Fibroblast of peridontal ligament (primary cell): Measurements from ENCODE around the gene ANKRD34C.
A peak's percentile ranks its signal among the peaks of the same experiment; 100 is the strongest.

Source experiments
- DNase-seq: peaks from one replicate; pipeline ENCODE4 v3.0.0-alpha.2; 2010; ENCODE audit errors: extremely low read depth

Gene ANKRD34C

DNA sequence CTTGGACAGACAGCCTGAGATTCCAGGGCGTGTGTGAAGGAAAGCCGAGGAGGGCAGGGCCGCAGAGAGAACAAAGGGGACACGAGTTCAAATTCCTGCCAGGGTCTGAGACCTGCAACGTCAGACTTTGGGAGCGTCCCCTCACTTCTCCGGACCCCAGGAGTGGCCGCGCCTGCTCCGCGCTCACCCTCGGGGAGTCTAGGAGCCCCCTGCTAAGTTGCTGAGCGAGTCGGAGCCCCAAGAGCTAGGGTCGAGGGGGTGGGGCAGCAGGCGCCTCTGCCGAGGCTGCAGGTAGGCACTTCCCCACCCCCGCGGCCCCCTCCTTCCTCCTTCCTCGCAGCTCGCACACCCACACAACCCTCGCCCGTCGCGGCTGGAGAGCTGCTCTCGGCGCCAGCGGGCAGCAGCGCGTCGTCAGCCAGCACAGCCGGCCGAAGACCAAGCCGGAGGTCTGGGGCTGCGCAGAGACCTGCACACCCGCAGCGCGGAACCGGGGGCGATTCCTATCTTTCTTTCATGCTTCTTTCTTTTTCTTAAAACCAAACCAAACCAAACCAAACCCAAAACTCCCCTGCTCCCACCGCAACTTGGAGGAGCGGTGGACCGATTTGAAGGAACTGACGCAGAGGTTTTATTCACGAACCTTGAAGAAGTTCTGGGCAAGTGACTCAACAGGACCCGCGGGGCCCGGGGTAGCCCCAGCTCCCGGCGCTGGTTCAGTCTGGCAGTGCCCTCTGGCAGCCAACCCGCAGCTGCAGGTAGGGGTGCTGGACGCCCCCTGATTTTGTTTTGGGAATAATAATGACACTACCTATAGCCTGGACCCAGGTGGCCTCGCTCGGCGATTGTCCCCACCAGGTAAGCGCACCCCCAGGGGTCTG is at the start of gene ANKRD34C:
ANKRD34C (plus strand) TSS at position 352 of the 881 bp plus-strand sequence. CDS start 10,563 bp downstream, outside the sequence.
- DNase-seq = no peak

DNA sequence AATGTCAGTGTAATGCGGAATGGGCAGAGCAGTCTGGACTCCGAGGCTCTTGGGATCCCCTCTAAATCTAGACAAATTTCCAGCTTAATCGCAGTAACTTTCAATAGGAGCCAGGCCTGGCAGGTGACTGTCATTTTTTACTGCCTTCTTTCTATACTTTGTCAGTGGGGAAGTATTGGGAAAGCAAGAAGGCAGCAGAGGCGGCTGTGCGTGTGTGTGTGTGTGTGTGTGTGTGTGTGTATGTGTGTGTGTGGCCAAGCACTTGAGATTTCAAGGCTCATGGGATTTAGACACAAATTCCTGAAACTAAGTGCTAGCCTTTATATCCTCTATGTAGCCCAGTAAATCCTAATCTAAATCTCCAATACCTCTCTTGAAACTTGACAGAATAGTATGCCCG is 49.3 kb upstream of the ANKRD34C start:
- DNase-seq = no peak

DNA sequence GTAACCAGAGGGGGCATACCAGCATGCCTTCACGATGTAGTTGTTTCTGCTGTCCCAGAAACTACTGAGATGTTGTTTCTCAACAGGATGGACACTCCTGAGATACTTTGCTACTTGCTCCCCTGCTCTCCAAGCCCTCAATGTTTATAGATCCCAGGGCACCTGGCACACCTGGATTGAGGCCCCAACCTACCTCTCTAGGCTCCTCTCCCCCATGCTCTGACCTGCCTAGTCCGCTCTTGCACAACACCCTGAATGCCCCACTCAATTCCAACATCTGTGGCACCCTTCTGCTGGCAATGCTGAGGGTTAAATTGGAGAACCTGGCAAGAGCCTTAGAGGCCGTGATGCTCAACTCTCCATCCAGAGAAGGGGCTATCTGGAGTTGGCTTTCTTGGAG is 42.5 kb upstream of the ANKRD34C start:
- DNase-seq = no peak

DNA sequence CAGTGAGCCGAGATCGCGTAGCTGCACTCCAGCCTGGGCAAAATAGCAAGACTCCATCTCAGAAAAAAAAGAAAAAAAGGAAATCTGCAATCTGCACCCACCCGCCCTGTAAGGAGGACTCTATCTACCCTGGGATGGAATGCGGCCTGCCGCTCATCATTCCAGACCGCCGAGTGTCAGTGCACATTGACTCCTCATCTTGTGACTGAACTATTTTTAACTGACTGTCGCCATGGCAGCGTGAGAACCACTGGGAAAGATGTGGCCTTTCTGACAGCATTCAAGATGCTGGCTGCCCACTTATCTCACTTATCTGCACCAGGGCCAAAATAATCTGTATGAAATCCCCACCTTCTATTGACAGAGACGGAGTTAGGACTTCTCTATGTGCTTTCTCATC is 38.8 kb upstream of the ANKRD34C start:
- DNase-seq = no peak

DNA sequence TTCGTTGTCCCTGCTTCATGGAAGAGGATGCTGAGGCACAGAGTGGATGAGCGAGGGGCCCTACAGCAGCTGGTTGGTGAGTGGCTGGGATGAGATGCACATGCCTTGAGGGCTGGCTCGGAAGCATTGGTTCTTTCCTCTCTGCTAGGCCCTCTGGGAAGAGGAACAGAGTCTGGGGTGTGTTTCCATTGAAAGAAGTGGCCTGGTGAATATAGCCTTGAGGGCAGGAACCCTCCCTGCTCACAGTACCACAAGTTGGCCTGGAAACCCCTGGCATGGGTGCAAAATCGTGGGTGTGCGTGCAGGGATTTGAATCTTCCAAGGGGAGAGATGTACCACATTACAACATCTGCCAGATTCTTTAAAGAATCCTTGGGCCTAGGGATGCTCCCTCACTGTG is 37.6 kb upstream of the ANKRD34C start:
- DNase-seq = no peak

DNA sequence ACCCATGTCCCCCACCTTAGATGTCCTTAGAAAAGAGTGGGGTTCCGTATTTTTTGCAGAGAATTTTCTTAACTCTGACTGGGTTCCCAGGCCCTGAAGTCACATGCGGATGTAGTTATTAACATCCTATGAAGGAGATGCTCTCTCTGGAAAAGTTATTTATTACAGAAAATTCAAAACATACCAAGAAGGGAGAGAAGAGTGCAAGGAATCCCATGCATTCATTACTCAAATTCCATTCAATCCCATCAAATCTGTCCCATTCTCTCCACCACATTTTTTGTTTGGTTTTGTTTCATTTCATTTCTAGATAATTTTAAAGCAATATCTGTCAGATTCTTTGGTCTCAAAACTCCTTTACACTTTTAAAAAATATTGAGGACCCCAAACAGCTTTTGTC is 34.3 kb upstream of the ANKRD34C start:
- DNase-seq = no peak

DNA sequence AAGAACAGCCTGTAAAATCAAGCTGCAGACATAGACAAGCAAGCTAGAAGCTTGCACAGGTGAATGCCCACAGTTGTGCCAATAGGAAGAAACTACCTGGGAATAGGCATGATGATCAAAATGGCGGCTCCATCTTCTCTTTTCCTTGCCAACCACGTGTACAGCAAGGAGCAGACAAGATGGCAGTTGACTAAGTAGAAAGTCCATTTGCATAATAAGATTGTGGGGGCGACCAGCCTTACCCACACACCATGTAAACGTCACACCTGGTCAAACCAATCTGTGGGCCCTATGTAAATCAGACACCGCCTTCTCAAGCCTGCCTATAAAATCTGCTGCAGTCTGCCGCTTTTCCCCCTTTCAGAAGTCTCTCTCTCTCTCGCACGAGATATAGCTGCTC is 25.1 kb upstream of the ANKRD34C start:
- DNase-seq = no peak

DNA sequence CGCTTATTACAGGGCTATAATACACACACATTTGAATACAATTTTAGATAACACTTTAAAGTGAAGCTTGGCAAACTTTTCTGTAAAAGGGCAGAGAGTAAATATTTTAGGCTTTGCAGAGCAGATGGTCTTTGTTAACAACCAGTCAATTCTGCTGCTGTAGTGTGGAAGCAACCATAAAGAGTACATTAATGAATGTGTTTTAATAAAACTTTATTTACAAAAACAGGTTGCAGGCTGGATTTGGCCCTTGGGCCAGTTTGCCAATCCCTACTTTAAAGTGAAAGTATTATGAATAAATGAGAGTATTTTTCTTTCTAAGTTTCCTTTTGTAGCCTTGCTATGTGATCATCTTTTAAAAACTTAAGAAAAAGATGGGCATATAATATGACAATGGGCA is 20.7 kb upstream of the ANKRD34C start:
- DNase-seq = no peak

DNA sequence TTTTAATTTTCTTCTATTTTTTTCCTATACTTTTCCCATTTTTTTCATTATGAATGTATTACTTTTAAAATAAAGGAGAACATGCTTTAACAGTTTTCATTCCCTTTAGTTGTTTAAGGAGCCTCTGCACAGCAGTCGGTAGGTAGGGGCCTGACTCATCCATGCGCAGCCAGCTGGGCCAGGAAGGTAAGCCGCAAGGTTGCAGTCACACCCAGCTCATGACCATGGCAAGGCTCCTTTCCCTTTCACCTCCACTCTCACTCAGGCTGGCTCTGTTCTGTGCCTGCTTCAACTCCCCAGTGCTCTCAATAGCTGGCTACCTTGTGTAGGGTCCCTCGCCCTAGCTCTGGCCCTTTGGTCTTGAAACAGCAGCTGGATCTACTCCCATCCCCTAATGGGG is 17.4 kb upstream of the ANKRD34C start:
- DNase-seq = no peak

DNA sequence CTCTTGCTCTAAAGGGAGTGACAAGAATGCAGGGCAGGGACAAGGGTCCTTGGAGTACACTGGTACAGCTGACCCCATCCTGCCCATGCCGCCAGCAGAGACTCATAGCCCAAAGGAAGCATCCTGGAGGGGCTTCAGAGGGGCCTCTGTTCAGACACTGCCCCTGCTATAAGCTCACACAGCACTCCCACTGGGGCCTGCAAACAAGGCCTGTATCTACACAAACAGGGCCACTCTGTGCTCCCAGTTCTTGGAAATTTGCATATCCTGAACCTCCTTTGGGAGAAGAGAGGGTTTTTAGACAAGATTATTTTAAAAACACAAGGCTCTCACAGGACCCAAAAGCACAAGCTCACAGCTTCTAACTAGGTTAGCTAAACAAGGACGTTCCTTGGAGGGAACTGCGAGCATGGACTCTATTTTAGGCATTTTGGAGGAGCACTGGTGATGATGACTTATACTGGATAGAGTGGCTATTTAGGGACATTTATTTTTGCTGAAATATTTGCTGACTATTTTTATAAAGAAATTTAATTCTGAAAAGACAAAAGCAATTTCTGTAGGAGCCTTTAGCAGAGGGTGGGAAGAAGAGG is 16.4 kb upstream of the ANKRD34C start:
- DNase-seq = no peak

DNA sequence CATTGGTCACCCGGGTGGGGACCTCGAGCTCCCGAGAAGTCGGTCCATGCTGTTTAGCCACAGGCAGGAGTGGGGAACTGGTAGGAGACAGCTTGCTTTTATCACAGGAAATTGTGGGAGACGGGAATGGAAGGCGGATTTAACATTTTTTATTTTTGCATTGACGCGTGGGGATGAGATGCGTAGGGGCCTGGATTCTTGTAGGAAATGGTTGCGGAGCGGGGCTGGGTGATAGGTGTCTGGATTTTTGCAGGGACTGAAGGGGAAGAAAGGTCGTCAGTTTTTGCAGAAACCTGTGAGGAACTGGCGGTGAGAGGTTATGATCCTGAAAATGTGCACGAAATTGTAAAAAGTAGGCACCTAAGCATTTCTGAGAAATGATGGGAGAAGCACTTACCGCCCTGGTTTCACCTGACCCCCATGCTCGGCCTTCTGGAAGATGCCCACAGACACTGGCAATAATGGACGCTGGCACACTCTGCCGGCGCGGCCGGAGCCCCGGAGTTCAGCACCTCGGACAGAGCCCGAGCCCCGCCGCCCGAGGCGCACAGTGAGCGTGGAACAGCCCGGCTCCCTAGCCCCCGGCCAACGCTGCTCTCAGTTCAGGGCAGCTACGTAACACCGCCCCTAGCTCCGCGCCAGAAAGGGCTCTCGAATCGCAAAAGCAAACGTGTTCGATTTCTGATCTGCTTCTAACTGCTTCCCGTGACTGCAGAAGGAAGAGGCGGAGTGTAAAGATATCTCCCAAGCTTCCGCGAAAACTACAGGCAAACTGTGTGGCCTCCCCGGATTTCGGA is 928 bp downstream of the ANKRD34C start:
- DNase-seq = peak; percentile 19

DNA sequence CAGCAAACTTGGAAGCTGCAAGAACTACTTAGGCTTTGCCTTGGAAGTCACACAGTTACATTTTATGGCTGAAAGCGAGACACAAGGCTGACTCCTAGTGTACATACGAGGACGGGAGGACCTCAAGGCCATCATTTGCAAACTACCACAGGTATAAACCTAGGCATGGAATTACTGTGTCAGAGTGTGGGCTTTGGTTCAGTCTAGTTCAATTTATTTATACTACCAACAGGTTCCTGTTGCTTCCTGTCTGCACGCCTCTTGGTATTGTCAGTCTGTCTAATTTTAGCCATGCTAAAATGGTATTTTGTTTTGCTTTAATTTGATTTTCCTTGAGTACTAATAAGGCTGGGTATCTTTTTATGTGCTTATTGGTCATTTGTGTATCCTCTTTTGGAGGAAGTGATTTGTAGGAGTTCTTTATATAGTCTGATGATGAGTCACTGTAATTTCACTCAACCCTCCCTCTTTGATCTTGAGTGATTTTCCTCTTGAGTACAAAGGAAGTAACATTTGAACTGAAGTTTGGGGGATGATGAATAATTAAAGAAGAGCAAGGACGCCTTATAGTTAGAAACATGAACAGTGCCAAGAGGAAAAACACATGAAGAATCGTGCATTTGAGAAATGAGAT is 8.2 kb downstream of the ANKRD34C start:
- DNase-seq = no peak

DNA sequence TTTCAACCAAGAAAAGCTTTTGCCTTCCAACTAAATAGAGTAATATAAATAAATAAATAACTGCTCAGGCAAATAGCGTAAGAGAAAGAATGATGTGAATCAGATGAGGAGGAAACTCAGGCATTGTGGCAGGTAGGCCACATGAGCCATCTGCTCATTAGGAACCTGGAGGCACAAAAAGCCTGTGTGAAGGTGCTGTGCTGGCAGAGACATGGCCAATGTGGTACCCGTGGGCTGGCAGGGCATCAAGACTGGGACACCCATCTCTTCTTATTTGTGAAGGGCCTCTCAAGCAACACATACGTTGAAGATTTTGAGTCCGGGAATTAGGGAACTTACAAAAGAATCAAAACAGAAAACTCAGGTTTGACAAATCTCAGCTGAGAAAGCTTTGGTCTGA is 9.5 kb downstream of the ANKRD34C start:
- no peak for DNase-seq

DNA sequence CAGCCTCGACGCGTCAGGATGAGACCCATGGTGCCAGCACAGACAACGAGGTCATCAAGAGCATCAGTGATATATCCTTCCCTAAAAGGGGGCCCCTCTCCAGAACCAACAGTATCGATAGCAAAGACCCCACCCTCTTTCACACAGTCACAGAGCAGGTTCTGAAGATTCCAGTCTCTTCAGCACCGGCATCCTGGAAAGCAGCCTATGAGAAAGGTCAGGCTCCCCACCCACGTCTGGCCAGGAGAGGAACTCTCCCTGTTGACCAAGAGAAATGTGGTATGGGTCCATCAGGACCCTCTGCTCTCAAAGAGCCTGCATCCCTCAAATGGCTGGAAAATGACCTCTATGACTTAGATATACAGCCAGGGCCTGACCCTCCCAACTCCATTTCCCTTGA is 11.6 kb downstream of the ANKRD34C start:
- DNase-seq = no peak

DNA sequence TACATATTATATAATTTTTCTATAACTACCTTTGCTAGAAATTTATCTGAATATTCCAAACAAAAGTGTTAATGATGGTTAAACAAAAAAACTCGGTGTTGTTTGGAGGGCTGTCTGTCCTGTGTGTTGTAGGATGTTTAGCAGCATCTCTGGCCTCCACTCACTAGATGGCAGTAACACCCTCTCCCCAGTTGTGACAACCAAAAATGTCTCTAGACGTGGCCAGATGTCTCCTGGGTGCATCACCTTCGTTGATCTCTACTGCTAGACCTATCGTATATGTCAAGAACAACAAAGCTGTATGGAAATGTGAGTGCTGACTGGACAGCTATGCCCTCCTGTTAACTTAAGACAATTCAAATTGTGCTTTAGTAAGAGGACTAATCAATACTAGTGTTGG is 14.1 kb downstream of the ANKRD34C start:
- DNase-seq = no peak

DNA sequence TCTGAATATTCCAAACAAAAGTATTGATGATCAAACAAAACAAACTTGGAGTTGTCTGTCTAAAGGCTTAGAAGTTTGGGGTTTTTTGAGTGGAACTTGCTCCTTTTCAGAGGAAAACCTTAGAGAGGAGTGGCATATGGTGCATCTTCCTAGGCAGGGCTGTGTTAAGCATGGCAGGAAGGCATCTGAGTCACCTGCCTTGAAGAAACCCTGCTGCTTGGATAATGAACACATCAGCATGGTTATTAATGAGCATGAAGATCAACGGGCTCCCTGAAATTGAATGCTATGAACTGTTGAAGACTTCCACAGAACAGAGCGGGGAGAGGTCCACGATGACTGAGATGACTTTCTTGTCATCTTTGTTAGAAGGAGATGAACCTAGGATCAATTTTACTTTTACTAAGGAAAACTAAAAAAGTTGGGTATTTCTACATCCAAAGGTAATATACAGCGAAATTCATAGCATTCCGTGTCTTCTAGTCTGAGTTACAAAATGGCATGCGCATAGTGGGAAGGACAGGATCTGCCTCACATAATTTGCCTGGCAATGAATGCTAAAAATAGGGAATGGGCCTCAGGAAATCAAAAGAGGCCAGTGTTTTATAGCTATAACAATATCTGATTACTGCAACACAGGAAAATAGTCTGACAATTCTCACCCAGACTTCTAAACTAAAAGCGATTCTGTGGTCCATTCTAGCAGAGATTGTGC is 16.8 kb downstream of the ANKRD34C start:
- DNase-seq = no peak

DNA sequence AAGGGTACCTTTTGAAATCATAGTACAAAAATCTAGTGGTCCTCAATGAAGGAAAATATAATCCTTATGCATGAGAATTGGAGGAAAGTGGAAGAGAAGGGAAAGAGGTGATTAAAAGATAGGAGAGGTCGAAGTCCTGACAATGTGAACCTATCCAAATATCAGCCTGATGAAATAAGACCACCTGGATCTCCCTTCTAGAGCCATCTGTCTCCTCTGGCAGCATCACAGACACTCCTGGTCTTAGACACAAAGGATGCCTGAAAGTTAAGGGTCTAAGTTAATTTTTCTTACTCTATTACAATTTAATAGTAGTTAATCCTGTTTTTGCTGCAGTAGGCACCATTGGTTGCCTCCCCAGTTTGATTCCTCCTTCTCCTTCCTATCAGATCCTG is 17.3 kb downstream of the ANKRD34C start:
- no peak for DNase-seq

DNA sequence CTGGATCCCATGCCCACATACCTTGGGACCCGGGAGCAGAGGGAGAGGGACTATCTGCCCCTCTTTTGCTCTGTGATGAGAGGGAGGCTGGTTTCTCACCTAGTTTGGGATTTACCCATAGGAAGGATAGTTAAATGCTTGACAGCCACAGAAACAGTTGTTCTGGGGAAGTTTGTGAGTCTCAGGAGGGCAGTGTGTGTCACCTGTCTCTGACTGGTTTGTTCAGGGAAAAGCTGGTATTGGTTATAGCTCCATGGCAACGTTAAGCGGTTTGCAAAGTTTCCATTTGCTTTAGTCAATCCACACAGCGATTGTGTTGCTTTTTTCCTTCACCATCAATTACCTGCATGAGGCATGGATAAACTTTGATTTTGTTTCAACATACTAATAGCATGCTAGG is 24.7 kb downstream of the ANKRD34C start:
- no peak for DNase-seq

DNA sequence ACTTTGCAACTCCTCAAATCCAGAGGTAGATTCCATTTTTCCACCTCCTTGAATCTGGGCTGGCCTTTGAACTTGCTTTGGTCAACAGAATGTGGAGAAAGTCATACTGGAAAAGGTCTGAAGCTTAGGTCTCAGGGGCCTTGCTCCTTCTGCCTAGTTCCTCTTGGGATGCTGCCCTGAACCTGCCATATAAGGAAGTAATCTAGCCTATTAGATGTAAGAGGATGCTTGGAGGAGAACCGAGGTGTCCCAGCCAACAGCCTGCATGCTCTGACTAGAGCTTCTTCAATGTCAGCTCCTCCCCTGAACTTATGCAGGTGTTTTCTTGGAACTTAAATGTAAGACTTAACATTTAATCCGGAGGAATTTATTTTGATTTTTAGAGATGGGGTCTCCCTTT is 26.4 kb downstream of the ANKRD34C start:
- DNase-seq = no peak

DNA sequence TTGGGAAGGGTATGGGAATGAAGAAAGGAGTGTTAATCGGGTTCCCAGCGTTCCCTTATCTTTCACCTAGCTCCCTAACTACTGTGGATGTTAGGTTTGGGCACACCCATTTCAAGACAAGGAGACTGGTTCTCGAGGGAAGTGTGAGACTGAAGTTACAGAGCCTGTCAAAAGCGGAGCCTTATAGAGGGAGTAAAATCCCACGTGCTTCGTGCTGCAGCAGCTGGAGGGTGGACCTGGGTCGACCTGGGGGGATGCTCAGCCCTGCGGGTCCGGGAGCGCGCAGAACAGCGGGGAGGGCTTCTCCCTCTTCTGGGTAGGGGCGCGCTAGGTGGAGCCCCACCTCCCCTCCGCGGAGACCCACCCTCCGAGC is 28.1 kb downstream of the ANKRD34C start:
- peak; percentile 27 for DNase-seq
